HepG2 (cell line): ENCODE measurements around the gene SART1. TPM values are rescaled to one million over a fixed set of nuclear protein-coding genes. Genes with fewer than 3 reads are reported as not detected.

Experiments used
- ATF1 ChIP-seq: IDR thresholded peaks from 2 replicates; pipeline ENCODE4 v1.6.1; 2016; ENCODE audit warnings: mild to moderate bottlenecking, control low read depth
- EED ChIP-seq: sonication (generic); formaldehyde crosslinking; IDR thresholded peaks from 2 replicates; pipeline ENCODE4 v1.5.0; 2020; ENCODE audit warnings: mild to moderate bottlenecking, missing genetic modification reagents
- HES4 ChIP-seq: sonication (generic); formaldehyde crosslinking; IDR thresholded peaks from 2 replicates; pipeline ENCODE4 v1.9.0; 2021; ENCODE audit warnings: mild to moderate bottlenecking, missing genetic modification reagents, borderline replicate concordance
- HNRNPL ChIP-seq: fragments of 200-400 bp; formaldehyde crosslinking; IDR thresholded peaks from 2 replicates; pipeline ENCODE4 v1.6.1; 2017; ENCODE audit warnings: mild to moderate bottlenecking, low read depth, low read length
- MEIS2 ChIP-seq: sonication (generic); formaldehyde crosslinking; IDR thresholded peaks from 2 replicates; pipeline ENCODE4 v1.9.0; 2021; ENCODE audit warnings: mild to moderate bottlenecking, missing genetic modification reagents
- NFYB ChIP-seq: sonication (generic); formaldehyde crosslinking; IDR thresholded peaks from 2 replicates; pipeline ENCODE4 v1.4.0; 2020; ENCODE audit warnings: missing genetic modification reagents
- POLR2AphosphoS5 ChIP-seq: IDR thresholded peaks from 2 replicates; pipeline ENCODE4 v1.6.1; 2012; ENCODE audit warnings: low read depth, low read length
- RBAK ChIP-seq: sonication (generic); formaldehyde crosslinking; IDR thresholded peaks from 2 replicates; pipeline ENCODE4 v1.5.1; 2020; ENCODE audit warnings: mild to moderate bottlenecking, missing genetic modification reagents
- SIN3A ChIP-seq: IDR thresholded peaks from 2 replicates; pipeline ENCODE4 v1.6.1; 2011; ENCODE audit warnings: low read depth, mild to moderate bottlenecking, control low read depth, low read length, borderline replicate concordance
- SMYD3 ChIP-seq: sonication (generic); formaldehyde crosslinking; IDR thresholded peaks from 2 replicates; pipeline ENCODE4 v1.8.1; 2023; ENCODE audit warnings: mild to moderate bottlenecking, missing genetic modification reagents
- ZNF17 ChIP-seq: sonication (generic); formaldehyde crosslinking; IDR thresholded peaks from 2 replicates; pipeline ENCODE4 v1.5.0; 2020; ENCODE audit warnings: mild to moderate bottlenecking, missing genetic modification reagents
- ZNF432 ChIP-seq: sonication (generic); formaldehyde crosslinking; IDR thresholded peaks from 2 replicates; pipeline ENCODE4 v1.5.0; 2020; ENCODE audit warnings: missing genetic modification reagents, mild to moderate bottlenecking, borderline replicate concordance
- ZNF777 ChIP-seq: sonication (generic); formaldehyde crosslinking; IDR thresholded peaks from 2 replicates; pipeline ENCODE4 v1.4.0; 2020; ENCODE audit warnings: missing genetic modification reagents
- ZNF816 ChIP-seq: sonication (generic); formaldehyde crosslinking; IDR thresholded peaks from 2 replicates; pipeline ENCODE4 v1.8.0; 2022; ENCODE audit warnings: missing genetic modification reagents, mild to moderate bottlenecking, borderline replicate concordance
- polyA plus RNA-seq, 8 experiments: library from polyadenylated mRNA; depleted of rRNA in 3 of 8; stranded (reverse) in 7 of 8; unstranded in 1 of 8; fragments of >200 nt; fragmentation: Illumina TruSeq in 4 of 8; extraction: Trizol in 4 of 8; gene quantifications; 2 replicates each; pipeline versions ENCODE4 v1.2.1 to v1.2.3, GENCODE V29; 2011 to 2016; ENCODE audit warnings: low read depth in 4 of 8, missing spikeins in 1 of 8, mixed read lengths in 1 of 8; ENCODE audit not compliant: insufficient read depth in 1 of 8
- total RNA-seq, 5 experiments: library from RNA; depleted of rRNA; stranded (reverse); fragments of >200 nt; fragmentation: Illumina TruSeq; extraction: Trizol; gene quantifications; 2 replicates each; pipeline ENCODE4 v1.2.3, GENCODE V29; 2016; ENCODE audit warnings: low read depth in 1 of 5
- TF ChIP-seq, protein P1 (sequence below): sonication (generic); formaldehyde crosslinking; IDR thresholded peaks from 2 replicates; pipeline ENCODE4 v1.5.1; 2020; ENCODE audit warnings: missing genetic modification reagents, mild to moderate bottlenecking, borderline replicate concordance
- TF ChIP-seq, protein P2 (sequence below): sonication (generic); formaldehyde crosslinking; IDR thresholded peaks from 2 replicates; pipeline ENCODE4 v1.5.0; 2020; ENCODE audit warnings: mild to moderate bottlenecking, missing genetic modification reagents, borderline replicate concordance
- TF ChIP-seq, protein P3 (sequence below): sonication (generic); formaldehyde crosslinking; IDR thresholded peaks from 2 replicates; pipeline ENCODE4 v1.5.1; 2020; ENCODE audit warnings: mild to moderate bottlenecking, missing genetic modification reagents, borderline replicate concordance
- TF ChIP-seq, protein P4 (sequence below): sonication (generic); formaldehyde crosslinking; IDR thresholded peaks from 2 replicates; pipeline ENCODE4 v1.5.1; 2020; ENCODE audit warnings: mild to moderate bottlenecking, moderate library complexity, missing genetic modification reagents
- TF ChIP-seq, protein P5 (sequence below): sonication (generic); formaldehyde crosslinking; IDR thresholded peaks from 2 replicates; pipeline ENCODE4 v1.5.0; 2020; ENCODE audit warnings: mild to moderate bottlenecking, missing genetic modification reagents, moderate library complexity

Gene SART1
- total and polyA plus RNA-seq, 2 of the 13 experiments (the other 11 are each of a cell fraction or from before 2014, with no cell fraction given) = 11.3 to 22.5 TPM

DNA sequence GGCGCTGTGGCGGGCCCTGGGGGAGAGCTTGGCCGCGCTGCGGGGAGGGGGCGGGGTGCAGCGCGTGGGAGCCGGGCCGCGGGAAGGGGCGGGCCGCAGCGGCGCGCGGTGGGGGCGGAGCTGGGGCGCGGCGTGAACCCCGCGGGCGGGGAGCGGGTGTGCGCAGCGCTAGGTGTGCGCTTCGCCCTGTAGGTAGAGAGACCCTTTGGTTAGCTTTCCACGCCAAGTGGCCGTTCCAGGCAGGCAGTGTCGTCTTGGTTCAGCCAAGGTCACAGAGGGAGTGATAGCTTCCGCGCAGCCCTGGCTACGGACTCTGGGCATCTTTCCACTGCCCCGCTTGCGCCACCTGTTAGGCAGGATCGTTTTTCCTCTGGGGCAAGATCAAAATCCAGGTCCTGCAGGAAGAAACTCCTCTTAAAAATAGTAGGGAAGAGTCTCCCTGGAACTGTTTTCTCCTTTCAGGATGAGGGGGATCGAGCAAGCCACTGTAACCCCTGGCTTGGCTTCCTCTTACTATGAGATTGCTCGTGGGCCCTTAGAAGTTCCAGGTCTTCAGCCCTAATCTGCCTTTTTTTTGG, 41.2 kb downstream of the SART1 start (continued):
- TF ChIP-seq, protein P1, sequence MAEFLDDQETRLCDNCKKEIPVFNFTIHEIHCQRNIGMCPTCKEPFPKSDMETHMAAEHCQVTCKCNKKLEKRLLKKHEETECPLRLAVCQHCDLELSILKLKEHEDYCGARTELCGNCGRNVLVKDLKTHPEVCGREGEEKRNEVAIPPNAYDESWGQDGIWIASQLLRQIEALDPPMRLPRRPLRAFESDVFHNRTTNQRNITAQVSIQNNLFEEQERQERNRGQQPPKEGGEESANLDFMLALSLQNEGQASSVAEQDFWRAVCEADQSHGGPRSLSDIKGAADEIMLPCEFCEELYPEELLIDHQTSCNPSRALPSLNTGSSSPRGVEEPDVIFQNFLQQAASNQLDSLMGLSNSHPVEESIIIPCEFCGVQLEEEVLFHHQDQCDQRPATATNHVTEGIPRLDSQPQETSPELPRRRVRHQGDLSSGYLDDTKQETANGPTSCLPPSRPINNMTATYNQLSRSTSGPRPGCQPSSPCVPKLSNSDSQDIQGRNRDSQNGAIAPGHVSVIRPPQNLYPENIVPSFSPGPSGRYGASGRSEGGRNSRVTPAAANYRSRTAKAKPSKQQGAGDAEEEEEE (CRISPR knock-in tag) = no peak
- no peak for TF ChIP-seq EED (CRISPR knock-in tag)
- no peak for TF ChIP-seq NFYB (CRISPR knock-in tag)
- peak; percentile 14; the same call in 1 of the 2 replicates for TF ChIP-seq SIN3A
- TF ChIP-seq HES4 = no peak
- TF ChIP-seq, protein P2, sequence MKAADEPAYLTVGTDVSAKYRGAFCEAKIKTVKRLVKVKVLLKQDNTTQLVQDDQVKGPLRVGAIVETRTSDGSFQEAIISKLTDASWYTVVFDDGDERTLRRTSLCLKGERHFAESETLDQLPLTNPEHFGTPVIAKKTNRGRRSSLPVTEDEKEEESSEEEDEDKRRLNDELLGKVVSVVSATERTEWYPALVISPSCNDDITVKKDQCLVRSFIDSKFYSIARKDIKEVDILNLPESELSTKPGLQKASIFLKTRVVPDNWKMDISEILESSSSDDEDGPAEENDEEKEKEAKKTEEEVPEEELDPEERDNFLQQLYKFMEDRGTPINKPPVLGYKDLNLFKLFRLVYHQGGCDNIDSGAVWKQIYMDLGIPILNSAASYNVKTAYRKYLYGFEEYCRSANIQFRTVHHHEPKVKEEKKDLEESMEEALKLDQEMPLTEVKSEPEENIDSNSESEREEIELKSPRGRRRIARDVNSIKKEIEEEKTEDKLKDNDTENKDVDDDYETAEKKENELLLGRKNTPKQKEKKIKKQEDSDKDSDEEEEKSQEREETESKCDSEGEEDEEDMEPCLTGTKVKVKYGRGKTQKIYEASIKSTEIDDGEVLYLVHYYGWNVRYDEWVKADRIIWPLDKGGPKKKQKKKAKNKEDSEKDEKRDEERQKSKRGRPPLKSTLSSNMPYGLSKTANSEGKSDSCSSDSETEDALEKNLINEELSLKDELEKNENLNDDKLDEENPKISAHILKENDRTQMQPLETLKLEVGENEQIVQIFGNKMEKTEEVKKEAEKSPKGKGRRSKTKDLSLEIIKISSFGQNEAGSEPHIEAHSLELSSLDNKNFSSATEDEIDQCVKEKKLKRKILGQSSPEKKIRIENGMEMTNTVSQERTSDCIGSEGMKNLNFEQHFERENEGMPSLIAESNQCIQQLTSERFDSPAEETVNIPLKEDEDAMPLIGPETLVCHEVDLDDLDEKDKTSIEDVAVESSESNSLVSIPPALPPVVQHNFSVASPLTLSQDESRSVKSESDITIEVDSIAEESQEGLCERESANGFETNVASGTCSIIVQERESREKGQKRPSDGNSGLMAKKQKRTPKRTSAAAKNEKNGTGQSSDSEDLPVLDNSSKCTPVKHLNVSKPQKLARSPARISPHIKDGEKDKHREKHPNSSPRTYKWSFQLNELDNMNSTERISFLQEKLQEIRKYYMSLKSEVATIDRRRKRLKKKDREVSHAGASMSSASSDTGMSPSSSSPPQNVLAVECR (CRISPR knock-in tag) = no peak; the same call in 1 of the 2 replicates
- no peak for TF ChIP-seq ATF1 (CRISPR knock-in tag)
- TF ChIP-seq ZNF816 (CRISPR knock-in tag) = no peak
- TF ChIP-seq HNRNPL = no peak
- 0 out of 2 replicates have a peak, but pooled peaks have one; percentile 16 for TF ChIP-seq POLR2AphosphoS5
- TF ChIP-seq, protein P3, sequence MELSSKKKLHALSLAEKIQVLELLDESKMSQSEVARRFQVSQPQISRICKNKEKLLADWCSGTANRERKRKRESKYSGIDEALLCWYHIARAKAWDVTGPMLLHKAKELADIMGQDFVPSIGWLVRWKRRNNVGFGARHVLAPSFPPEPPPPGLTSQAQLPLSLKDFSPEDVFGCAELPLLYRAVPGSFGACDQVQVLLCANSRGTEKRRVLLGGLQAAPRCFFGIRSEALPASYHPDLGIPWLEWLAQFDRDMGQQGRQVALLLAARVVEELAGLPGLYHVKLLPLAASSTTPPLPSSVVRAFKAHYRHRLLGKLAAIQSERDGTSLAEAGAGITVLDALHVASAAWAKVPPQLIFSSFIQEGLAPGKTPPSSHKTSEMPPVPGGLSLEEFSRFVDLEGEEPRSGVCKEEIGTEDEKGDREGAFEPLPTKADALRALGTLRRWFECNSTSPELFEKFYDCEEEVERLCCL (CRISPR knock-in tag) = no peak
- TF ChIP-seq ZNF777 = no peak
- TF ChIP-seq MEIS2 = 0 out of 2 replicates have a peak, but pooled peaks have one; percentile 35
- TF ChIP-seq RBAK (CRISPR knock-in tag) = no peak
- TF ChIP-seq, protein P4, sequence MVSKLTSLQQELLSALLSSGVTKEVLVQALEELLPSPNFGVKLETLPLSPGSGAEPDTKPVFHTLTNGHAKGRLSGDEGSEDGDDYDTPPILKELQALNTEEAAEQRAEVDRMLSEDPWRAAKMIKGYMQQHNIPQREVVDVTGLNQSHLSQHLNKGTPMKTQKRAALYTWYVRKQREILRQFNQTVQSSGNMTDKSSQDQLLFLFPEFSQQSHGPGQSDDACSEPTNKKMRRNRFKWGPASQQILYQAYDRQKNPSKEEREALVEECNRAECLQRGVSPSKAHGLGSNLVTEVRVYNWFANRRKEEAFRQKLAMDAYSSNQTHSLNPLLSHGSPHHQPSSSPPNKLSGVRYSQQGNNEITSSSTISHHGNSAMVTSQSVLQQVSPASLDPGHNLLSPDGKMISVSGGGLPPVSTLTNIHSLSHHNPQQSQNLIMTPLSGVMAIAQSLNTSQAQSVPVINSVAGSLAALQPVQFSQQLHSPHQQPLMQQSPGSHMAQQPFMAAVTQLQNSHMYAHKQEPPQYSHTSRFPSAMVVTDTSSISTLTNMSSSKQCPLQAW (CRISPR knock-in tag) = no peak
- no peak for TF ChIP-seq SMYD3 (CRISPR knock-in tag)
- TF ChIP-seq, protein P5, sequence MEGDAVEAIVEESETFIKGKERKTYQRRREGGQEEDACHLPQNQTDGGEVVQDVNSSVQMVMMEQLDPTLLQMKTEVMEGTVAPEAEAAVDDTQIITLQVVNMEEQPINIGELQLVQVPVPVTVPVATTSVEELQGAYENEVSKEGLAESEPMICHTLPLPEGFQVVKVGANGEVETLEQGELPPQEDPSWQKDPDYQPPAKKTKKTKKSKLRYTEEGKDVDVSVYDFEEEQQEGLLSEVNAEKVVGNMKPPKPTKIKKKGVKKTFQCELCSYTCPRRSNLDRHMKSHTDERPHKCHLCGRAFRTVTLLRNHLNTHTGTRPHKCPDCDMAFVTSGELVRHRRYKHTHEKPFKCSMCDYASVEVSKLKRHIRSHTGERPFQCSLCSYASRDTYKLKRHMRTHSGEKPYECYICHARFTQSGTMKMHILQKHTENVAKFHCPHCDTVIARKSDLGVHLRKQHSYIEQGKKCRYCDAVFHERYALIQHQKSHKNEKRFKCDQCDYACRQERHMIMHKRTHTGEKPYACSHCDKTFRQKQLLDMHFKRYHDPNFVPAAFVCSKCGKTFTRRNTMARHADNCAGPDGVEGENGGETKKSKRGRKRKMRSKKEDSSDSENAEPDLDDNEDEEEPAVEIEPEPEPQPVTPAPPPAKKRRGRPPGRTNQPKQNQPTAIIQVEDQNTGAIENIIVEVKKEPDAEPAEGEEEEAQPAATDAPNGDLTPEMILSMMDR (CRISPR knock-in tag) = peak; percentile 33
- TF ChIP-seq ZNF17 (CRISPR knock-in tag) = no peak
- TF ChIP-seq ZNF432 = no peak
